AG09319 (cell line): ENCODE data around the gene MYLK.
A peak's percentile ranks its signal among the peaks of the same experiment; 100 is the strongest.

Experiments used
- DNase-seq: peaks from one replicate; pipeline ENCODE4 v3.0.0-alpha.2; 2010; ENCODE audit warnings: low read depth; ENCODE audit errors: extremely low read depth
- TF ChIP-seq, protein P1 (sequence below): IDR thresholded peaks from 2 replicates; pipeline ENCODE4 v1.5.1; 2011; ENCODE audit warnings: low read depth, mild to moderate bottlenecking, inconsistent platforms, low read length, moderate library complexity

Gene MYLK

DNA sequence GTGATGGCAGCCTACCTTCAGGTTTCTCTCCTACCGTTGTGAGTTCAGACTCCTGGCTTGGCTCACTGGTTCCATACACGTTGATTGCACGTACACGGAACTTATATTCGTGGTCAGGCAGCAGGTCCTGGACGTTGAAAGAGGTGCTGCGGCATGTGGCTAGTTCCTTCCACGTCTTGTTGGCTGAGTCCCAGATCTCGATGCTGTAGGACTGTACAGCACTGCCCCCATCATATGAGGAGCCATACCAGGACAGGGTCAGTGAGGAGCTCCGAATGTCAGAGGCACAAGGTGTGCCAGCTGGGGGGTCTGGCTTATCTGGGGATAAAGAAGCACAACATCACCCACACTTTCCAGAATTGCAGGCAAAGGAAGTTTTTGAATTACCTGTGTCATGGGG lies 227.0 kb downstream of the MYLK start:
- TF ChIP-seq, protein P1, sequence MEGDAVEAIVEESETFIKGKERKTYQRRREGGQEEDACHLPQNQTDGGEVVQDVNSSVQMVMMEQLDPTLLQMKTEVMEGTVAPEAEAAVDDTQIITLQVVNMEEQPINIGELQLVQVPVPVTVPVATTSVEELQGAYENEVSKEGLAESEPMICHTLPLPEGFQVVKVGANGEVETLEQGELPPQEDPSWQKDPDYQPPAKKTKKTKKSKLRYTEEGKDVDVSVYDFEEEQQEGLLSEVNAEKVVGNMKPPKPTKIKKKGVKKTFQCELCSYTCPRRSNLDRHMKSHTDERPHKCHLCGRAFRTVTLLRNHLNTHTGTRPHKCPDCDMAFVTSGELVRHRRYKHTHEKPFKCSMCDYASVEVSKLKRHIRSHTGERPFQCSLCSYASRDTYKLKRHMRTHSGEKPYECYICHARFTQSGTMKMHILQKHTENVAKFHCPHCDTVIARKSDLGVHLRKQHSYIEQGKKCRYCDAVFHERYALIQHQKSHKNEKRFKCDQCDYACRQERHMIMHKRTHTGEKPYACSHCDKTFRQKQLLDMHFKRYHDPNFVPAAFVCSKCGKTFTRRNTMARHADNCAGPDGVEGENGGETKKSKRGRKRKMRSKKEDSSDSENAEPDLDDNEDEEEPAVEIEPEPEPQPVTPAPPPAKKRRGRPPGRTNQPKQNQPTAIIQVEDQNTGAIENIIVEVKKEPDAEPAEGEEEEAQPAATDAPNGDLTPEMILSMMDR = no peak
- DNase-seq = no peak

DNA sequence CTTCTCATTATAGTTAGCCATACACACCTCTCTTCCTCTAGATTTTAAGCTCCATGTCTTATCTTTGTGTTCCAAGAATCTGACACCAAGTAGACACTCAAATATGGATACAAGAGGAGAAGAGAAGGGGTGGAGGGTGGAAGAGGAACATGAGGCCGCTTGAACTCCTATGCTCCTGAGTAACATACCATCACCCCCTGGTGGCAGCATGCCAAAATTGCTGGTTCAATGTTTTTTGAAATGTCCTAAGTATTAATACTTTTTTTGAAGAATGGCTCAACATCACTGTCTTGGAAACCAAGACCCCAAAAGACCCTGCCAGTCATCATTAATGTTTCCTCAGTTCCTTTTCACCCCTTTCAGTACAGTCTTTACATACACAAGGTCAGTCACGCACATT lies 227.4 kb downstream of the MYLK start:
- no peak for DNase-seq
- TF ChIP-seq, protein P1 = no peak

DNA sequence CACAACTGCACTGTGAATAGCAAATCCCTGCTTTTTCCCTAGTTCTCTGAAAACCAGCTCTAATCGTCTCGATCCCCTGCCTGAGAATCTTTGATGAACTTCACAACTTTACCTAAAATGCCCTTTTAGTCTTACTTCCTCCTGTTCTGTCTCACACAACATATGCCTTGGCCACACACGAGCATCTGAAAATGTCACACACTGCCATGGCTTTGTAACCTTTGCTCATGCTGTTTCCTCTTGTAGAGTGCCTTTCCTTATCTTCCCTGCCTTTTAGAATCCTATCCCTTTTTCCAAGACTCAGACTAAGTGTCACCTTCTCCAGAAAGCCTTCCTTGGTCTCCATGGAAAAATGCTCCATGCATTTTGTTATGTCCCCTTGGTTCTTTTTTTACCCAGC lies 227.9 kb downstream of the MYLK start:
- TF ChIP-seq, protein P1 = no peak
- DNase-seq = no peak

DNA sequence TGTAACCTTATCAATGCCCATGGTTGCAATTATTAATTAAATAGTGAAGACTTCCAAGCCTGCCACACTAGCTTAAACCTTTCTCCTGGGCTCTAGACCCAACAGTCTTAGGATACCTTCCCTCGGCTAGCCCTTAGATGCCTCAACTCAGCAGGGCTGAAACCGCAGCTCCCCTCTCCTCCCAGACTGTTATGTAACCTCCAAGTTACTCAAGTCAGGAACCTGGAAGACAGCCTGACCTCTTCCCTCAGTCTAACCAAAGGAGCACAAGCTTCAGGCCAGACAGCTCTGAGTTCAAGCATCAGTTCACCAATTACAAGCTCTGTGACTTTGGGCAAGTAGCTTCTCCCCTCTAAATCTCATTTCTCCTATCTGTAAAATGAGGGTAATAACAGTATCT lies 228.7 kb downstream of the MYLK start:
- TF ChIP-seq, protein P1 = no peak
- DNase-seq = no peak

DNA sequence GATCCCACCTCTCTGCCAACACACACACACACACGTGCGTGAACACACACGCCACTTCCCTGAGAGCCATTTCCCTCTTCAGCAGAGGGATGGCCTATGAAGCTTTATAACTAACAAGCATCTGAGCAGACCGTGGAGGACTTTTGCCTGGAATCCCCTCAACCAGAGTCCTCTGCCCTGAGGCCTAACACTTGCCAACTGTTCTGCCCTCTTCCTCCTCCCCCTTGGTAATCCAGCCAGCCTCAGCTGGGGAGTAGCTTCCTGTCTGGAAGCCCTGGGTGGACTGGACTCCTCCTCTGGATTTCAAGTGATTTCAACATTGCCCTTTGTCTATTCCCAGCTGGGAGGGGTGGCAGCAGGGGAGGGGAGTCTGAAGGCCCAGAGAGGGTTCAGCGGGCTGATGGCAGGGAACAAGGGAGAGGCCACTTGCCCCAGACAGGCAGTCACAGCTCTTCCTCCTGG lies 230.9 kb downstream of the MYLK start:
- TF ChIP-seq, protein P1 = no peak
- DNase-seq = peak; percentile 94

DNA sequence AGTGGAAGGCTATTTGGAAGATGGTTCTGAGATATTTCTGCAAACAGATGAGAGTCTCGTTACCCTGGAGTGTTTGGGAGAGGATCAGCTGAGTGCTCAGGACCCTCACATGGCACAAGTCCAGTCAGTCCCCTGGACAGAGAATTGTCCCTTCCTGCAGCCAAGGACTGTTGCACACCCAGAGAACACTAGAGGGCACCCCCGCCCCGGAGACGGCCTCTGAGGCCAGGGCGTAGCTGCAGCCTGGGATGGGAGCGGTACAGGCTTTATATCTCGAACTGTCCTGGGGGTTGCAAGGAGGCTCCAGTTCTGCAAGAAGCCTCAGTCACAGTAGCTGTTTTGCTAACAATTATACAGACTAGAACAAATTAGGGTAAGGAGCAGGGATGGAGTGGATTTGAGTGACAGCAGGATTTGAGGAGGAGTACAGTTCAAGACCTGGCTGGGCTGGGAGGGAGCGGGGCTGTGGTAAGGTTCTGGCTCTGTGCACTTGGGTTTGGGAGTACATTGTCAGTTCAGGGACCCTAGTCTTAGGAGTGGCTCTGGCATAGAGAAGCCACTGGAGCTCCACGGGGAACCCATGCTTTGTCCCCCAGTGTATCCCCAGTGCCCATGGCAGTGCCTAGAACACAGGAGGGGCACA lies 231.7 kb downstream of the MYLK start:
- DNase-seq = no peak

More for the DNA sequence above, 231.7 kb downstream of the MYLK start:
- TF ChIP-seq, protein P1 = peak; percentile 98
